ENCODE measurements around the gene ZNF518B.

DNA sequence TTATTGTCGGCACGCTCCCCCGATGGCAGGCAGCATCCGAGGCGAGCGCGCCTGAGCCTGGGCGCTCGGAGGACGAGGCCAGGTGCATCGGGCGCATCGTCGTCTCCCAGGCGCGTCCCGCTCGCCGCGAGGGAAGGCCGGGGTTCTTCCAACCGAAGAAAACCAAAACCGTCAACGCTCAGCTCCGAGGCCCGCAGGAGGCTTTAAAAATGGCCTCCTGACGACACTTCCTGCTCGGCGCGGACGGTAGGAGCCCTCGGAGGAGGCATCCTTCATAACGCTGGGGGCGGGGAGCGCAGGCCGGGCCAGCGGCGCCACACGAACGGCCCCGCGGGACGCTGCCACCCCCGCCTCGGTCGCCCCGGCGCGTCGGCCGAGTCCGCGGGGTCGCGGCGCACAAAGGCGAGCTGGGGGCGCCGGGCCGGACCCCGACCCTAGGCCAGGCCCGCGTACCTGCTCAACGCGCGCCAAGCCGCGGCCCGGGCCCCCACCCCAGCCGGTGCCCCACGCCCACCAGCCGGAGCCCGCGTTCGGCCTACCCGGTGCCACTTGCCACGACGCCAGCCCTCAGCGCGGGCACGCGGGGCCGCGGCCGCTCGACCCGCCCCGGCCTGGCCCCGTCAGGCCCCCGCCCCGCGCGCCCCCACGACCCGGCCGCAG, 501 bp downstream of the ZNF518B start:
- TF ChIP-seq POLR2A (IDR thresholded peaks at IDR 0.05; ENCODE audit: low read length), result no peak
- TF ChIP-seq GATA1 (IDR thresholded peaks at IDR 0.05; ENCODE audit: low read depth, low read length), result no peak

Data from erythroblast (primary cell).